Smooth muscle cell (in vitro differentiated cells): ENCODE data around the gene GALNT17. TPM values are rescaled to one million over a fixed set of nuclear protein-coding genes. Genes with fewer than 3 reads are reported as not detected.

Experiments used
- DNase-seq: peaks from one replicate; lab custom pipeline; 2025; ENCODE audit not compliant: unreplicated experiment; lab: John Stamatoyannopoulos, UW
- H2AFZ ChIP-seq: fragments of 200-600 bp; sonication (generic); 2 replicates; pipeline ENCODE4 v1.6.0; 2016; ENCODE audit warnings: antibody characterized with exemption, low read depth, mild to moderate bottlenecking
- H3F3A ChIP-seq: fragments of 200-600 bp; sonication (generic); 2 replicates; pipeline ENCODE4 v1.6.0; 2017; ENCODE audit warnings: antibody characterized with exemption, low read depth
- H3K27ac ChIP-seq: fragments of 200-600 bp; sonication (generic); 2 replicates; pipeline ENCODE4 v1.5.1; 2016; ENCODE audit warnings: low read depth, mild to moderate bottlenecking
- H3K27me3 ChIP-seq: fragments of 200-600 bp; sonication (generic); 2 replicates; pipeline ENCODE4 v1.6.1; 2016; ENCODE audit warnings: low read depth, mild to moderate bottlenecking
- H3K36me3 ChIP-seq: fragments of 200-600 bp; sonication (generic); 2 replicates; pipeline ENCODE4 v1.5.1; 2016; ENCODE audit warnings: low read depth
- H3K4me1 ChIP-seq: fragments of 200-600 bp; sonication (generic); 2 replicates; pipeline ENCODE4 v1.5.1; 2016; ENCODE audit warnings: low read depth
- H3K4me2 ChIP-seq: fragments of 200-600 bp; sonication (generic); 2 replicates; pipeline ENCODE4 v1.6.0; 2016; ENCODE audit warnings: mild to moderate bottlenecking
- H3K4me3 ChIP-seq: fragments of 200-600 bp; sonication (generic); 2 replicates; pipeline ENCODE4 v1.5.1; 2016; ENCODE audit warnings: mild to moderate bottlenecking
- H3K79me2 ChIP-seq: fragments of 200-600 bp; sonication (generic); 2 replicates; pipeline ENCODE4 v1.6.0; 2016; ENCODE audit warnings: low read depth, mild to moderate bottlenecking
- H3K9ac ChIP-seq: fragments of 200-600 bp; sonication (generic); 2 replicates; pipeline ENCODE4 v1.6.0; 2016; ENCODE audit warnings: low read depth
- H3K9me3 ChIP-seq: fragments of 200-600 bp; sonication (generic); replicated peaks from 2 replicates; pipeline ENCODE4 v1.5.1; 2016; ENCODE audit warnings: low read depth
- H4K20me1 ChIP-seq: fragments of 200-600 bp; sonication (generic); 2 replicates; pipeline ENCODE4 v1.6.0; 2016; ENCODE audit warnings: low read depth
- CTCF ChIP-seq: fragments of 200-600 bp; sonication (generic); IDR thresholded peaks from 2 replicates; pipeline ENCODE4 v1.5.1; 2017; ENCODE audit warnings: borderline replicate concordance, mild to moderate bottlenecking, antibody characterized with exemption; ENCODE audit not compliant: insufficient read depth, poor library complexity, severe bottlenecking
- WGBS: methylation state at CpG from one replicate; pipeline ENCODE4 v1.1.7; 2016; ENCODE audit warnings: low lambda C conversion rate; 5-methylcytosine and 5-hydroxymethylcytosine counted together
- polyA plus RNA-seq: library from polyadenylated mRNA; unstranded; fragments of >200 nt; fragmentation: Nextera tagmentation; extraction: Ambion mirVana; gene quantifications from 2 replicates; pipeline ENCODE4 v1.2.1, GENCODE V29; 2016
- total RNA-seq: library from RNA; depleted of rRNA; stranded (reverse); fragments of >200 nt; gene quantifications from 2 replicates; pipeline ENCODE4 v1.2.3, GENCODE V29; 2014

The GALNT17 gene
- total and polyA plus RNA-seq, 2 experiments from 2014 or later, result 0.38 to 0.45 TPM

- no peaks in the 10 kb centered on the region for H3K36me3 ChIP-seq
- H3K27ac ChIP-seq, result no peak overlapping the region
- WGBS, result 73% methylated on average over 11 of the region's 11 CpGs
- no peak overlapping the region for H3K9ac ChIP-seq
- no peak overlapping the region for H3K4me3 ChIP-seq
- no peak overlapping the region for H2AFZ ChIP-seq
- H3K27me3 ChIP-seq, result peaks cover 77% of the 10 kb centered on the region
- H4K20me1 ChIP-seq, result no peaks in the 10 kb centered on the region
- no peaks in the 10 kb centered on the region for H3K79me2 ChIP-seq
- H3K9me3 ChIP-seq, result no peaks in the 10 kb centered on the region
- no peaks in the 10 kb centered on the region for H3F3A ChIP-seq
- H3K4me1 ChIP-seq, result peaks cover 16% of the 10 kb centered on the region
- no peak overlapping the region for H3K4me2 ChIP-seq
- TF ChIP-seq CTCF, result no peak
- DNase-seq, result no peak
Measured at GRCh38 chr7:71133856-71134255, 1.9 kb downstream of the GALNT17 start.

DNA sequence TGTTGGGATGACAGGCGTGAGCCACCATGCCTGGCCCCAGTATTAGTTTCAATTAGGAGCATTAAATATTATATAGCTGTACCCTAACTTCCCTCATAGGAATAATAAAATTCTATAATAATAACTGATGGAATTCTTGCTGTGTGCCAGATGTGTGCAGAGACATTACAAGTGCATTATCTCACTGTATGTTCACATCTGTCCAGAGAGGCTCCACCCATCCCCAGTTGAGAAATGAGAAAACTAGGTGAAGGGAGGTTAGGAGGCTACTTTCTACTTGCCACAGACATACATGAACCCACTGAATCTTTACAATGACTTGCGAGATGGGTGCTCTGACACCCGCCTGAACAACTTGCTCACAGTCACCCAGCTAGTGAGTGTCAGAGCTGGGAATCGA, 3.2 kb downstream of the GALNT17 start:
- WGBS, result 88% methylated on average over 4 of the region's 4 CpGs
- Histone ChIP-seq H3K79me2 (no peaks in the 10 kb centered on the region), H3K9me3 (no peaks in the 10 kb centered on the region)

DNA sequence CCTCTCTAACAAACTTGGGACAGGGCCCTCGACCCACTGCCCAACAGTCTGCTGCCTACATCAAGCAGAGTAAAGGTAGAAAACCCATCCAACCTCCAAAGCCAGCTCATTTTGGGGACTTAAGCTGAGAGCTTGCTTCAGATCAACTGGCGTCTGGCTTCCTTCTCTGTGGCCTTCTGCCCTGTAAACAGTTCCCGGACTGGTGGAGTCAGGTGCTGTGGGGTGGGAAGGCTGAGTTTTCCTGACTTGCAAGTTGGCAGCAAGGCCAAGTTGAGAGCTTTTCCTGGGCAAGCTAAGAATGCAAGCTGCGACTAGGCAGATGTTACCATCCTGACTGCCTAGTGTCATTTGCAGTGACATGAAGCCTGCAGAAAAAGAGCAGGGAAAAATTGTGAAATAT, 3.7 kb downstream of the GALNT17 start:
- H3K4me1 ChIP-seq, result peaks cover 11% of the 10 kb centered on the region
- no peak overlapping the region for H2AFZ ChIP-seq
- H3K27me3 ChIP-seq, result peaks cover 65% of the 10 kb centered on the region
- 81% methylated on average over 4 of the region's 4 CpGs for WGBS
- H3K4me2 ChIP-seq, result no peak overlapping the region
- H3K4me3 ChIP-seq, result no peak overlapping the region
- no peaks in the 10 kb centered on the region for H3K36me3 ChIP-seq
- H3F3A ChIP-seq, result no peaks in the 10 kb centered on the region
- H3K9ac ChIP-seq, result no peak overlapping the region
- H3K27ac ChIP-seq, result no peak overlapping the region
- no peak for TF ChIP-seq CTCF
- H4K20me1 ChIP-seq, result no peaks in the 10 kb centered on the region
- DNase-seq, result no peak
- no peaks in the 10 kb centered on the region for H3K79me2 ChIP-seq
- H3K9me3 ChIP-seq, result no peaks in the 10 kb centered on the region

More for the DNA sequence above, 3.2 kb downstream of the GALNT17 start:
- H3K4me2 ChIP-seq, result no peak overlapping the region
- peaks cover 71% of the 10 kb centered on the region for H3K27me3 ChIP-seq
- H3F3A ChIP-seq, result no peaks in the 10 kb centered on the region
- no peak overlapping the region for H3K9ac ChIP-seq
- H3K27ac ChIP-seq, result no peak overlapping the region
- no peaks in the 10 kb centered on the region for H4K20me1 ChIP-seq
- H3K36me3 ChIP-seq, result no peaks in the 10 kb centered on the region
- no peak for TF ChIP-seq CTCF
- no peak for DNase-seq
- peaks cover 16% of the 10 kb centered on the region for H3K4me1 ChIP-seq
- H3K4me3 ChIP-seq, result no peak overlapping the region
- no peak overlapping the region for H2AFZ ChIP-seq

GRCh38 chr7:71137479-71137878, 5.5 kb downstream of the GALNT17 start:
- no peak for DNase-seq
- Histone ChIP-seq H3K27ac (no peak overlapping the region), H3K27me3 (peaks cover 47% of the 10 kb centered on the region), H3K79me2 (no peaks in the 10 kb centered on the region), H3K9me3 (no peaks in the 10 kb centered on the region), H2AFZ (no peak overlapping the region), H4K20me1 (no peaks in the 10 kb centered on the region), H3K4me3 (no peak overlapping the region), H3K4me1 (peaks cover 7% of the 10 kb centered on the region), H3K36me3 (no peaks in the 10 kb centered on the region), H3K9ac (no peak overlapping the region), H3F3A (no peaks in the 10 kb centered on the region), H3K4me2 (no peak overlapping the region)
- 95% methylated on average over 7 of the region's 7 CpGs for WGBS
- TF ChIP-seq CTCF, result no peak
